HAP-1 (cell line): Measurements from ENCODE around the gene POLR2J2.
"Not testable (repeated sequence)": the region's sequence is repeated elsewhere in the genome, so short reads cannot be mapped to it uniquely, and the experiment has no call there.

Source experiments
- DNase-seq, 2 experiments: peaks; one replicate each; pipeline ENCODE4 v3.0.0-alpha.2; 2016 to 2020; ENCODE audit warnings: low spot score in 2 of 2
- H3K27me3 ChIP-seq: fragments of 250-450 bp; sonication (Bioruptor Pico); 2 replicates; pipeline ENCODE4 v1.5.1; 2020; ENCODE audit warnings: low read depth, mild to moderate bottlenecking, moderate library complexity
- H3K36me3 ChIP-seq: fragments of 250-450 bp; sonication (Bioruptor Pico); replicated peaks from 2 replicates; pipeline ENCODE4 v1.5.1; 2020; ENCODE audit warnings: mild to moderate bottlenecking
- H3K4me1 ChIP-seq: fragments of 250-450 bp; sonication (Bioruptor Pico); 2 replicates; pipeline ENCODE4 v1.5.1; 2020; ENCODE audit warnings: mild to moderate bottlenecking
- H3K4me3 ChIP-seq: fragments of 250-450 bp; sonication (Bioruptor Pico); 2 replicates; pipeline ENCODE4 v1.5.1; 2020; ENCODE audit warnings: mild to moderate bottlenecking, moderate library complexity
- H3K9me3 ChIP-seq: fragments of 250-450 bp; sonication (Bioruptor Pico); 2 replicates; pipeline ENCODE4 v1.5.1; 2020; ENCODE audit warnings: mild to moderate bottlenecking, moderate library complexity
- in situ Hi-C: fragments of 300-500 bp; cut with MboI; formaldehyde crosslinking; loops from 3 replicates; pipeline ENCODE4 v1.14.3; 2020; ENCODE audit warnings: low sequenced_read_pairs, inconsistent platforms, mixed read lengths

Gene POLR2J2

DNA sequence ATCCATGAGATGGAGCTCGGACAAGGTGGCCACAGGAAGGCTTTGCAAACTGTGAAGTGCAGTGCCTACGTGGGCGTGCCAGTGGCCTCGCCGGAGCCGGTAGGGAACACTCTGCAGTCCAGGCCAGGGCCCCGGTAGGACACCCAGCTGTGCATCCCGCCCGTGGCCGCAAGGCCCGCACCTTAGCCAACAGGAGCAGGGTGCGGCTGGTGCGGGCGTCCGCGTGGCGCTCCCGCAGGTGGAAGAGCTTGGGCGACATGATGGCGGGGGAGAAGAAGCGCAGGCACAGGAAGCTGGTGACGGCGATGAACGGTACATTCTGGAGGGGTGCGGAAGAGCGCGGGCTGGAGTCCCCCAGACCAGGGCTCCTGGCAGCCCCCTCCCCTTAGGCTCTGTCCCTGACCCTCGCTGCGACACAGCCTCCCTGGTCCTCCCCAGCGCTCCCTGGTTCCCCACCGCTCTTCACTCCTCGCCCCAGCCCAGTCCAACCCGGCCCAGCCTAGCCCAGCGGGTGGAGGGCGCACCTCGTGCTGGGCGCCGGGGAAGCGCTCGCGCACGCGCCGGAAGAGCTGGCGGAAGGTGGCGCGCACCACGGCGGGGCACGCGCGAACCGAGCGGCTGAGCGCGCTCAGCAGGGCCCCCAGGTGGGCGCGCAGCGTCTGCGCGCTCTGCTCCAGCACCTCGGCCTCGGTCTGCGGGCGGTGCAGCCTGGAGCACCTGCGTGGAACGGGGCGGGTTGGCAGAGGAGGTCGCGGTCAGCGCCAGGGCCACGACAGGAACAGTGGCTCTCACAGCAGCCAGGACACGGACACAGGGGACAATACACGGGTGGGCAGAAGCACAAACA is 18.2 kb upstream of the POLR2J2 start:
- H3K27me3 ChIP-seq, H3K36me3 ChIP-seq, in situ Hi-C loops, H3K4me1 ChIP-seq, DNase-seq, H3K9me3 ChIP-seq, H3K4me3 ChIP-seq: not testable (repeated sequence)

GRCh38 chr7:102688299-102689036 is 17.0 kb upstream of the POLR2J2 start:
- H3K27me3 ChIP-seq, H3K4me1 ChIP-seq, in situ Hi-C loops, DNase-seq, H3K4me3 ChIP-seq, H3K9me3 ChIP-seq, H3K36me3 ChIP-seq: not testable (repeated sequence)

- H3K4me1 ChIP-seq, H3K4me3 ChIP-seq, H3K27me3 ChIP-seq, DNase-seq, H3K36me3 ChIP-seq, H3K9me3 ChIP-seq, in situ Hi-C loops: not testable (repeated sequence)
Measured at GRCh38 chr7:102682560-102682959, 11.1 kb upstream of the POLR2J2 start.

DNA sequence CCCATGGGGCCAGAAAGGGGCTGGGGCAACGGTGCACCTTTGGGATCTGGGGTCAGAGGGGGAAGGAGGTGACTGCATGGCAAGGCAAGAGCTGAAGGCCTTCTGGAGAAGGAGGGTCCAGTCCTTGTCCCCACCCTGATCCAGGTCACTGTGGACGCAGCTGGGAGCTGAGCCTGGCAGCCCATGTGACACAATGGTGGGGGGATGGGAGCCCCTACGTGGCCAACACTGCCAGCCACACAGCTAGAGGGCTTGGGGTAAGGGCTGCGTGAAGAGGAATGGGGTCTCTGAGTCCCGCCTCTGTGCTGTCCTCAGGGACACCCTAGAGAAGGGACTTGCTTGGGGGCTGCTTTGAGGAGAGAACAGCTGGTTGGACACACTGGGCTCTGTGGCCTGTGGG is 9.3 kb upstream of the POLR2J2 start:
- H3K9me3 ChIP-seq, H3K36me3 ChIP-seq, H3K27me3 ChIP-seq, in situ Hi-C loops, DNase-seq, H3K4me3 ChIP-seq, H3K4me1 ChIP-seq: not testable (repeated sequence)

DNA sequence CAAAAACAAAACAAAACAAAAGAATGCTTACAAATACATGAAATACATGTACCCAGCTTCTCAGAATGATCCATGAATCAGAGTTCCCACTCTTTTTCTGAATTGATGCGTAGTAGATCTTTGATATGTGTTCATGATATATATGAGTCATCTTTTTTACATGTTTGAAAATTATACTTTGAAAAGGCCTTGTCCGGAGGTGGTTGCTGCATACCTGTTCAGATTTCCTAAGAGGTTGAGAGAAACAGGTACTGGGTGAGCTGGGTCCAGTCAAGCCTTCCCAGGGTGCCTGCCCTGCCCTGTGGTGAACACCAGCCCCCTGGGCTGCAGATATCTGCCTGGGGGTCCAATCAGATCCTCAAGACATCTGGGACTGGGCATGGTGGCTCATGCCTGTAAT is 4.1 kb upstream of the POLR2J2 start:
- H3K27me3 ChIP-seq, in situ Hi-C loops, DNase-seq, H3K36me3 ChIP-seq, H3K4me1 ChIP-seq, H3K4me3 ChIP-seq, H3K9me3 ChIP-seq: not testable (repeated sequence)

- in situ Hi-C loops, result not testable (repeated sequence)
Measured at GRCh38 chr7:102673447-102674067, 2.1 kb upstream of the POLR2J2 start.

GRCh38 chr7:102671956-102672307 is 469 bp upstream of the POLR2J2 start:
- H3K27me3 ChIP-seq, H3K9me3 ChIP-seq, in situ Hi-C loops, DNase-seq, H3K36me3 ChIP-seq, H3K4me1 ChIP-seq, H3K4me3 ChIP-seq: not testable (repeated sequence)

More at GRCh38 chr7:102673447-102674067, 2.1 kb upstream of the POLR2J2 start:
- not testable (repeated sequence) for DNase-seq, H3K4me1 ChIP-seq, H3K36me3 ChIP-seq, H3K4me3 ChIP-seq, H3K9me3 ChIP-seq, H3K27me3 ChIP-seq

DNA sequence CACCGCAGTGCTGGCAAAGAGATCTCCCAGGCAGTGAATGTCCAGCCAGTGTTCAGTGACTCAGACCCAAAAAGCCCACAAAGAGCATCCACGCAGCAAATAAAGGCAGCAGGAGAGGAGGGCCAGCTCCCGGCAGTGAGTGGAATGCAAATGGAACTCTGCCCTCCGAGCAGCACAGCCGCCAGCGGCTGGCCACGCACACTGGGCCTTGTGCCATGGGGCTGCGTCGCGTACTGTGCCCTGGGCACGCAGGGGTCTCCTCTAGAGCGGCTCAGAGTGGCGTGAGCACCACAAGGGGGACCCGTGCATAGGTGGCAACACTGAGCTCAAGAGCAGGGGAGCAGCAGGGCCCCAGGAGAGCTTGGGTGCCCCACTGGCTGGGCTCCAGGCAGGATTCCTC is 3.9 kb downstream of the POLR2J2 start:
- H3K36me3 ChIP-seq, H3K4me3 ChIP-seq, H3K27me3 ChIP-seq, H3K9me3 ChIP-seq, DNase-seq, in situ Hi-C loops, H3K4me1 ChIP-seq: not testable (repeated sequence)

GRCh38 chr7:102666850-102667249 is 4.6 kb downstream of the POLR2J2 start:
- in situ Hi-C loops, H3K4me3 ChIP-seq, H3K9me3 ChIP-seq, H3K36me3 ChIP-seq, DNase-seq, H3K27me3 ChIP-seq, H3K4me1 ChIP-seq: not testable (repeated sequence)

DNA sequence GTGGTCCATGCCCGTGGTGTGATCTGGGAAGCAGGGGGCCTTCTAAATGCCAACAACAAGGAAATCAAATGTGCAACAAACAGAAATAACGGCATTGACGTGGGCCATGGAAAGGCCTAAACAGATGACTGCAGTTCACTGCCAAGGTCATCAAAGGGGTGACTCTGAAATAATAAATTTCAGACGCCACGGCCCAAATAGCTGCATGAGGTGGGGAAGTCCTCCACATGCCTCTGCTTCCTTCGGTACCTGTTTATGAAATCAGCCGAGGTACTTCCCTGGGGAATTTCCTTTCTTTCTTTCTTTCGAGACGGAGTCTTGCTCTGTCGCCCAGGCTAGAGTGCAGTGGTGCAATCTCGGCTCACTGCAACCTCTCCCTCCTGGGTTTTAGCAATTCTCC is 6.7 kb downstream of the POLR2J2 start:
- DNase-seq, H3K27me3 ChIP-seq, H3K4me3 ChIP-seq, H3K36me3 ChIP-seq, in situ Hi-C loops, H3K9me3 ChIP-seq, H3K4me1 ChIP-seq: not testable (repeated sequence)

GRCh38 chr7:102649924-102650323 is 21.5 kb downstream of the POLR2J2 start, which contains the start of gene SPDYE2B:
Gene SPDYE2B, plus strand, starts transcription at chr7:102650319. Its CDS starts 2,030 bp downstream, at chr7:102652349.
- H3K27me3 ChIP-seq, H3K36me3 ChIP-seq, H3K4me3 ChIP-seq, H3K9me3 ChIP-seq, H3K4me1 ChIP-seq, in situ Hi-C loops, DNase-seq: not testable (repeated sequence)

GRCh38 chr7:102647813-102648212 is 23.6 kb downstream of the POLR2J2 start:
- H3K9me3 ChIP-seq, H3K4me1 ChIP-seq, H3K27me3 ChIP-seq, H3K4me3 ChIP-seq, in situ Hi-C loops, H3K36me3 ChIP-seq, DNase-seq: not testable (repeated sequence)

GRCh38 chr7:102643404-102643803 is 28.1 kb downstream of the POLR2J2 start:
- DNase-seq, in situ Hi-C loops, H3K4me1 ChIP-seq, H3K4me3 ChIP-seq, H3K27me3 ChIP-seq, H3K9me3 ChIP-seq, H3K36me3 ChIP-seq: not testable (repeated sequence)

- H3K4me3 ChIP-seq, DNase-seq, H3K36me3 ChIP-seq, in situ Hi-C loops, H3K9me3 ChIP-seq, H3K27me3 ChIP-seq, H3K4me1 ChIP-seq: not testable (repeated sequence)
Measured at GRCh38 chr7:102642691-102643090, 28.8 kb downstream of the POLR2J2 start, which contains the start of gene UPK3BL1. Gene UPK3BL1, minus strand, starts transcription at chr7:102642791. Its CDS starts 50 bp downstream, at chr7:102642741.
